Keratinocyte (primary cell): ENCODE results near the gene C15orf61. TPM values are rescaled to one million over a fixed set of nuclear protein-coding genes. Genes with fewer than 3 reads are reported as not detected.

Experiments
- DNase-seq: peaks from one replicate; pipeline ENCODE4 v3.0.0-alpha.2; 2011; ENCODE audit warnings: low read depth, missing footprints, low spot score
- FAIRE-seq: peaks from 2 replicates; lab custom pipeline; 2011; peaks lifted over from hg19 to GRCh38; lab: Jason Lieb, UNC
- H2AFZ ChIP-seq: 2 replicates; pipeline ENCODE4 v1.6.0; 2012; ENCODE audit warnings: low read length, control low read depth, inconsistent platforms; ENCODE audit not compliant: control insufficient read depth
- H3K27ac ChIP-seq: 2 replicates; pipeline ENCODE4 v1.5.1; 2011; ENCODE audit warnings: low read length; ENCODE audit not compliant: control insufficient read depth, insufficient read depth
- H3K27me3 ChIP-seq: 3 replicates; pipeline ENCODE4 v1.6.0; 2011; ENCODE audit warnings: low read length; ENCODE audit not compliant: control insufficient read depth, insufficient read depth; ENCODE audit errors: extremely low read depth
- H3K36me3 ChIP-seq, 2 experiments: 2 replicates in 1 of 2; 3 replicates in 1 of 2; pipeline ENCODE4 v1.5.1; 2011; ENCODE audit warnings: low read length in 2 of 2, mild to moderate bottlenecking in 1 of 2; ENCODE audit not compliant: control insufficient read depth in 2 of 2, insufficient read depth in 2 of 2; ENCODE audit errors: extremely low read depth in 1 of 2
- H3K4me1 ChIP-seq: 3 replicates; pipeline ENCODE4 v1.5.1; 2011; ENCODE audit warnings: low read length; ENCODE audit not compliant: control insufficient read depth, insufficient read depth; ENCODE audit errors: extremely low read depth
- H3K4me2 ChIP-seq: 3 replicates; pipeline ENCODE4 v1.6.0; 2011; ENCODE audit warnings: low read depth, low read length; ENCODE audit not compliant: control insufficient read depth, insufficient read depth; ENCODE audit errors: extremely low read depth
- H3K4me3 ChIP-seq, 3 experiments: fragments of 200-600 bp in 1 of 3; sonication (generic) in 1 of 3; 2 replicates in 2 of 3; 3 replicates in 1 of 3; pipeline ENCODE4 v1.5.1; 2011 to 2016; ENCODE audit warnings: low read length in 3 of 3, mild to moderate bottlenecking in 3 of 3, control low read depth in 2 of 3, inconsistent platforms in 1 of 3, low read depth in 1 of 3, mixed read lengths in 1 of 3, mixed run types in 1 of 3, moderate library complexity in 1 of 3; ENCODE audit not compliant: control insufficient read depth in 2 of 3, insufficient read depth in 2 of 3; ENCODE audit errors: extremely low read depth in 1 of 3
- H3K79me2 ChIP-seq: 2 replicates; pipeline ENCODE4 v1.6.0; 2012; ENCODE audit warnings: low read length; ENCODE audit not compliant: control insufficient read depth, insufficient read depth
- H3K9ac ChIP-seq: 3 replicates; pipeline ENCODE4 v1.6.0; 2011; ENCODE audit warnings: low read length; ENCODE audit not compliant: control insufficient read depth, insufficient read depth; ENCODE audit errors: extremely low read depth
- H3K9me1 ChIP-seq: 3 replicates; pipeline ENCODE4 v1.6.0; 2011; ENCODE audit warnings: low read length; ENCODE audit not compliant: control insufficient read depth, insufficient read depth; ENCODE audit errors: extremely low read depth
- H3K9me3 ChIP-seq: 2 replicates; pipeline ENCODE4 v1.5.1; 2012; ENCODE audit warnings: low read depth, low read length; ENCODE audit not compliant: control insufficient read depth
- H4K20me1 ChIP-seq: 3 replicates; pipeline ENCODE4 v1.6.0; 2011; ENCODE audit warnings: low read length; ENCODE audit not compliant: control insufficient read depth, insufficient read depth; ENCODE audit errors: extremely low read depth
- CTCF ChIP-seq, 3 experiments: IDR thresholded peaks in 1 of 3; conservative IDR thresholded peaks in 1 of 3; optimal IDR thresholded peaks in 1 of 3; 2 replicates in 2 of 3; 3 replicates in 1 of 3; pipeline versions ENCODE3 to v1.5.1; 2011; ENCODE audit warnings: low read length in 3 of 3, mild to moderate bottlenecking in 3 of 3, moderate library complexity in 2 of 3, control low read depth in 1 of 3, inconsistent platforms in 1 of 3; ENCODE audit not compliant: insufficient read depth in 2 of 3; ENCODE audit errors: extremely low read depth in 1 of 3
- EZH2 ChIP-seq: IDR thresholded peaks from one replicate; pipeline ENCODE4 v1.6.1; 2012; ENCODE audit warnings: inconsistent platforms, mild to moderate bottlenecking, low read length, moderate library complexity
- dilution Hi-C: fragments of 300-500 bp; cut with MboI; formaldehyde crosslinking; loops from one replicate; pipeline ENCODE4 v1.7.0; 2020; ENCODE audit warnings: low sequenced_read_pairs; ENCODE audit not compliant: extremely low pct_ligation_motif_present
- polyA plus RNA-seq, 5 experiments: library from polyadenylated mRNA; depleted of rRNA in 3 of 5; stranded (reverse) in 3 of 5; stranded (forward) in 1 of 5; unstranded in 1 of 5; fragments of >200 nt; gene quantifications; 1 replicate in 1 of 5; 2 replicates in 3 of 5; 3 replicates in 1 of 5; pipeline versions ENCODE4 v1.2.1 to v1.2.3, GENCODE V29; 2011 to 2012; ENCODE audit warnings: missing spikeins in 2 of 5, low read depth in 1 of 5, low replicate concordance in 1 of 5

The C15orf61 gene
- polyA plus RNA-seq, 1 donor (not counting 4 experiments of a cell fraction or from before 2014, with no cell fraction given): 2.6 TPM

- no peaks in the 10 kb centered on the region for H4K20me1 ChIP-seq
- H3K9me1 ChIP-seq: peaks cover 2% of the 10 kb centered on the region
- peaks cover 25% of the 10 kb centered on the region for H3K4me1 ChIP-seq
- no peak overlapping the region for H3K27ac ChIP-seq
- DNase-seq (no peak), FAIRE-seq (no peak)
- TF ChIP-seq CTCF (optimal IDR thresholded peaks at IDR 0.05 in 1 of 3, IDR thresholded peaks at IDR 0.05 in 1 of 3, conservative IDR thresholded peaks at IDR 0.05 in 1 of 3; ENCODE audit: extremely low read depth in 1 of 3, insufficient read depth in 2 of 3, low read length in 3 of 3) (no peak), EZH2 (no peak)
- H3K9me3 ChIP-seq: no peaks in the 10 kb centered on the region
- no peak overlapping the region for H3K4me2 ChIP-seq
- H3K27me3 ChIP-seq: no peaks in the 10 kb centered on the region
- peaks cover 5% of the 10 kb centered on the region for H3K79me2 ChIP-seq
- no peak overlapping the region for H3K9ac ChIP-seq
- peaks cover 0 to 2% of the 10 kb centered on the region in 2 experiments for H3K36me3 ChIP-seq
- H3K4me3 ChIP-seq: no peak overlapping the region
- dilution Hi-C loops: no loop called here
- H2AFZ ChIP-seq: no peak overlapping the region
These were observed 23.5 kb downstream of the C15orf61 start for GRCh38 chr15:67544475-67544874.

GRCh38 chr15:67545864-67546263 is 24.9 kb downstream of the C15orf61 start:
- dilution Hi-C loops: no loop called here

More at GRCh38 chr15:67545864-67546263, 24.9 kb downstream of the C15orf61 start:
- H3K4me1 ChIP-seq: peaks cover 14% of the 10 kb centered on the region
- H3K27me3 ChIP-seq: no peaks in the 10 kb centered on the region
- H4K20me1 ChIP-seq: no peaks in the 10 kb centered on the region
- H3K4me3 ChIP-seq: no peak overlapping the region
- H3K9ac ChIP-seq: no peak overlapping the region
- no peak overlapping the region for H2AFZ ChIP-seq
- DNase-seq (no peak), FAIRE-seq (no peak)
- H3K4me2 ChIP-seq: no peak overlapping the region
- no peak for TF ChIP-seq EZH2
- TF ChIP-seq CTCF (optimal IDR thresholded peaks at IDR 0.05 in 1 of 3, IDR thresholded peaks at IDR 0.05 in 1 of 3, conservative IDR thresholded peaks at IDR 0.05 in 1 of 3; ENCODE audit: extremely low read depth in 1 of 3, insufficient read depth in 2 of 3, low read length in 3 of 3): no peak
- no peaks in the 10 kb centered on the region for H3K9me3 ChIP-seq
- H3K36me3 ChIP-seq: peaks cover 0 to 2% of the 10 kb centered on the region in 2 experiments
- H3K79me2 ChIP-seq: peaks cover 5% of the 10 kb centered on the region
- no peak overlapping the region for H3K27ac ChIP-seq
- H3K9me1 ChIP-seq: peaks cover 2% of the 10 kb centered on the region
